SKM-1 treated with dmso at 0.1 percent for 144 hours (cell line): Measurements from ENCODE around the gene PCDHB3.
"Not testable (repeated sequence)": the region's sequence is repeated elsewhere in the genome, so short reads cannot be mapped to it uniquely, and the experiment has no call there.

Source experiments
- DNase-seq: peaks from one replicate; lab custom pipeline; 2025; ENCODE audit not compliant: unreplicated experiment; lab: John Stamatoyannopoulos, UW

PCDHB3 gene

GRCh38 chr5:141135718-141136266 is 35.5 kb downstream of the PCDHB3 start:
- DNase-seq: no peak

GRCh38 chr5:141137346-141137745 is 37.1 kb downstream of the PCDHB3 start:
- not testable (repeated sequence) for DNase-seq

GRCh38 chr5:141149812-141150211 is 49.5 kb downstream of the PCDHB3 start, which contains the start of gene PCDHB6:
PCDHB6 (plus strand) TSS chr5:141150057; CDS start chr5:141150258, 201 bp downstream.
- DNase-seq: no peak

GRCh38 chr5:141150224-141150992 is 50.1 kb downstream of the PCDHB3 start:
- no peak for DNase-seq

- DNase-seq: no peak
These were observed 50.7 kb downstream of the PCDHB3 start for GRCh38 chr5:141150993-141151325.

- not testable (repeated sequence) for DNase-seq
These were observed 51.4 kb downstream of the PCDHB3 start for GRCh38 chr5:141151632-141152031.

GRCh38 chr5:141152096-141152495 is 51.8 kb downstream of the PCDHB3 start:
- not testable (repeated sequence) for DNase-seq
